NK-92 (cell line): ENCODE data around the gene EDEM1.
"Not testable (repeated sequence)": the region's sequence is repeated elsewhere in the genome, so short reads cannot be mapped to it uniquely, and the experiment has no call there.

Source experiments
- DNase-seq: peaks from one replicate; lab custom pipeline; 2025; ENCODE audit not compliant: unreplicated experiment; lab: John Stamatoyannopoulos, UW

The EDEM1 gene

DNA sequence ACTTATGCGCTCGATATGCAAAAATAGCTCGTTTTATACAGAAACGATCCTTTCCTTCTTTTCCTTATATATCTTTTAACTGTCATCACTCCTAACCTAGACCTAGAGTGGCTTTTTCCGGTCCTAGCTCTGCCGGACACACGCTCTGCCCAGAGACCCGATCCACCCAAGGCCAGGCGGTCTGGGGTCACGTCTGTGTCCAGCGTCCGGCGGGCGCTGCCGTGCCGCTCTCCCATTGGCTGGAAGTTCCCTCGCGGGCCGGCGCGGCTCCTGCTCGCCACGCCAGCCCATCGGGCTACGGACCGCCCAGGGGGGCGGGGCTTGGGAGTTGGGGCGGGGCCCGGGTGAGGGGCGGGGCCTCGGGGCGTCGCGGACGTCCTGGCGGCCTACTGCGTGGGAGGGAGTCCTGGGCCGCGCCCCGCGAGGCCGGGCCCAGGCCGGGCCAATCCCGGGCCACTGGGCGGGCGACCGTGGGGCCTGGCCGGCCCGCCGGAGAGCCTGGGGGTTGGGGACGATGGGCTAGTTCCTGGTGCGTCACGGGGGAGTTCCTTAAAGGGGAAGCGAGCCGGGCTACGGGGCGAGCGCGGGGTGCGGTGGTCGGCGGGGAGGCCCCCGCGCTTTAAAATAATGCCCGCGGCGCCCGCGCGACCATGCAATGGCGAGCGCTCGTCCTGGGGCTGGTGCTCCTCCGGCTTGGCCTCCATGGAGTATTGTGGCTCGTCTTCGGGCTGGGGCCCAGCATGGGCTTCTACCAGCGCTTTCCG lies at the start of gene EDEM1:
EDEM1 (plus strand) TSS at position 552 of the 764 bp plus-strand sequence; CDS start at position 651, 99 bp downstream.
- peak; percentile 67 for DNase-seq

- no peak for DNase-seq
Observed at GRCh38 chr3:5138214-5138981, 49.1 kb upstream of the EDEM1 start.

DNA sequence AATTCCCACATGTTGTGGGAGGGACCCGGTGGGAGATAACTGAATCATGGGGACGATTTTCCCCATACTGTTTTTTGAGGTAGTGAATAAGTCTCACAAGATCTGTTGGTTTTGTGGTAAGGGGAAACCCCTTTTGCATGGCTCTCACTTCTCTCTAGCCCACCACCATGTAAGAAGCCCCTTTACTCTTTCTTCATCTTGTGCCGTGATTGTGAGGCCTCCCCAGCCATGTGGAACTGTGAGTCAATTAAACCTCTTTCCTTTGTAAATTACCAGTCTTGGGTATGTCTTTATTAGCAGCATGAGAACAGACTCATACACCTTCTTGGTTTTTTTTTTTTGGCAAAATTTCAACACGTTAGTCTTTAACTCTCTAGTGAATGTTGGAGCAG lies 47.3 kb upstream of the EDEM1 start:
- DNase-seq = no peak

DNA sequence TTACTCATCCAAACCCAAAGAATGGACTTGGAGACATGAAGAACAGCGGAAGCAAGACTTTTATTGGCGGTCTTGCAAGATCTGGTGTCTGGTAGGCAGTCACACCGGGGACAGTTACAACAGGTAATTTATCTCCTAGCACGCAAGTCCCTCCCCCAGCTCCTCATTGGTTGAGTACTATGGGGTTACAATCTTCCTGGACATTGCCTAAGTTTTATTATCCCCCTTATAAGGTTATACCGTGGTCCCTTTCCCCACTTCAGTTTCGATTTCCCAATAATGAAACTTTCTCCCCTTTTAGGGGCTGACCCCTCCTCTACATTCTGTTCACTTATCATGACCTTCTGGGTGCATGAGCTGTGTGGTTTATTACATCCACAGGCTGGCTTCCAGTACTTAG lies 46.7 kb upstream of the EDEM1 start:
- no peak for DNase-seq

- no peak for DNase-seq
Observed at GRCh38 chr3:5141760-5142159, 45.7 kb upstream of the EDEM1 start.

- DNase-seq = no peak
Observed at GRCh38 chr3:5143464-5143863, 44.0 kb upstream of the EDEM1 start.

GRCh38 chr3:5144316-5144994 lies 43.1 kb upstream of the EDEM1 start:
- DNase-seq = no peak

GRCh38 chr3:5145120-5145519 lies 42.4 kb upstream of the EDEM1 start:
- DNase-seq = no peak

DNA sequence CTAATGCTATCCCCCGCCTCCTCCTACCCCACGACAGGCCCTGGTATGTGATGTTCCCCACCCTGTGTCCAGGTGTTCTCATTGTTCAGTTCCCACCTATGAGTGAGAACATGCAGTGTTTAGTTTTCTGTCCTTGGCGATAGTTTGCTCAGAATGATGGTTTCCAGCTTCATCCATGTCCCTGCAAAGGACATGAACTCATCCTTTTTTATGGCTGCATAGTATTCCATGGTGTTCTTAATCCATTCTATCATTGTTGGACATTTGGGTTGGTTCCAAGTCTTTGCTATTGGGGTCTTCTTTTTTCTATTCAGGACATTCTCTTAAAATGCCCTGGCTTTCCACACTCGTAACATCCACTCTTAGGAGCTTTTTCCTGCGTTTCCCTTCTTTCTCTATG lies 40.4 kb upstream of the EDEM1 start:
- not testable (repeated sequence) for DNase-seq

- DNase-seq = no peak
Observed at GRCh38 chr3:5149306-5149880, 38.1 kb upstream of the EDEM1 start.

GRCh38 chr3:5151586-5151985 lies 35.9 kb upstream of the EDEM1 start:
- no peak for DNase-seq

- DNase-seq = no peak
Observed at GRCh38 chr3:5153074-5153473, 34.4 kb upstream of the EDEM1 start.

DNA sequence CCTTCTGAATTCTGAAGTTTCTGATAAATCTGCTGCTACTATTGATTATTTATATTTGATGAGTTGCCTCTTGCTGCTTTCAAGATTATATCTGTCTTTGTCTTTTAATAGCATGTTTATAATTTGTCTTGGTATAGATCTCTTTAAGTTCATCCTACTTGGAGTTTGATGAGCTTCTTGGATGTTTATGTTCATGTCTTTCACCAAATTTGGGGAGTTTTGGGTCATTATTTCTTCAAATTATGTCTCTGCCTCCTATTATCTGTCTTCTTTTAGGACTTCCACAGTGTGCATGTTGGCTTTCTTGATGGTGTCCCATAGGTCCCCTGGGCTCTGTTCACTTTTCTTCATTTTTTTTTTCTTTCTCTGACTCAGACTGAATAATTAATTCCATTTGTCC lies 32.3 kb upstream of the EDEM1 start:
- no peak for DNase-seq

DNA sequence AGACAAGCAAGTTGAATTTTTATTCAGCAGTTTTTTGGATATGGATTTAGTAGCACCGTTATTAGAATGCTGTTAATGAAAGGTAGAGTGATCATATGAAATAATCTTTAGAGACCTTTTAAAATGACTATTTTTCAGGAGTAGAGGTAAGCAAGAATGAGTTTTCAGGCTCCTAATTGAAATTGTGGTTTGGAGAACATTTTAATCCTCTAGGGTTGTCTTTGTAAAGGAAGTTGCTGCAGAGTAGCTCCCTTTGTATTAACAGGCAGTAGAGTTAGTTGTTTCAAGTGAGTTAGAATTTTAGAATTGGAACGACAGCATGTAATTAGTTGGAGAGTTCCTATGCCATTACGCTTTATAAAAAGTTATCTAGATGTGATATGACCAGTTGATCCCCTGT lies 27.2 kb upstream of the EDEM1 start:
- DNase-seq = no peak

- no peak for DNase-seq
Observed at GRCh38 chr3:5160940-5161858, 26.3 kb upstream of the EDEM1 start.

GRCh38 chr3:5162102-5162501 lies 25.4 kb upstream of the EDEM1 start:
- no peak for DNase-seq

GRCh38 chr3:5165698-5166097 lies 21.8 kb upstream of the EDEM1 start:
- no peak for DNase-seq

- no peak for DNase-seq
Observed at GRCh38 chr3:5166846-5167245, 20.7 kb upstream of the EDEM1 start.

- DNase-seq = no peak
Observed at GRCh38 chr3:5168110-5168509, 19.4 kb upstream of the EDEM1 start.

GRCh38 chr3:5169807-5170206 lies 17.7 kb upstream of the EDEM1 start:
- no peak for DNase-seq
